HepG2 (cell line): ENCODE results near the gene IGFN1. TPM values are rescaled to one million over a fixed set of nuclear protein-coding genes. Genes with fewer than 3 reads are reported as not detected.

ENCODE experiments used
- ARNTL ChIP-seq: sonication (generic); formaldehyde crosslinking; IDR thresholded peaks from 2 replicates; pipeline ENCODE4 v1.4.0; 2020; ENCODE audit warnings: mild to moderate bottlenecking, missing genetic modification reagents
- FOXA3 ChIP-seq: IDR thresholded peaks from 2 replicates; pipeline ENCODE4 v1.6.1; 2016; ENCODE audit warnings: missing genetic modification reagents, missing compliant biosample characterization
- IRX3 ChIP-seq: sonication (generic); formaldehyde crosslinking; IDR thresholded peaks from 2 replicates; pipeline ENCODE4 v1.8.1; 2023; ENCODE audit warnings: mild to moderate bottlenecking, low read depth, missing genetic modification reagents, borderline replicate concordance
- KLF11 ChIP-seq: IDR thresholded peaks from 2 replicates; pipeline ENCODE4 v1.6.1; 2016; ENCODE audit warnings: missing compliant biosample characterization
- SKI ChIP-seq: fragments of 450-650 bp; IDR thresholded peaks from one replicate; pipeline ENCODE4 v1.6.1; 2018; ENCODE audit warnings: mild to moderate bottlenecking; ENCODE audit not compliant: partially characterized antibody
- SYNCRIP ChIP-seq: fragments of 200-400 bp; formaldehyde crosslinking; IDR thresholded peaks from 2 replicates; pipeline ENCODE4 v1.6.1; 2018; ENCODE audit warnings: mild to moderate bottlenecking, low read depth, low read length; ENCODE audit not compliant: insufficient read depth
- TBP ChIP-seq: sonication (generic); formaldehyde crosslinking; IDR thresholded peaks from 2 replicates; pipeline ENCODE4 v1.5.0; 2020; ENCODE audit warnings: missing genetic modification reagents
- TEAD2 ChIP-seq: sonication (generic); formaldehyde crosslinking; IDR thresholded peaks from 2 replicates; pipeline ENCODE4 v1.9.0; 2021; ENCODE audit warnings: missing genetic modification reagents
- ZNF296 ChIP-seq: sonication (generic); formaldehyde crosslinking; conservative IDR thresholded peaks from 2 replicates; pipeline ENCODE4 v1.5.0; 2020; ENCODE audit warnings: mild to moderate bottlenecking, missing genetic modification reagents
- polyA plus RNA-seq, 8 experiments: library from polyadenylated mRNA; depleted of rRNA in 3 of 8; stranded (reverse) in 7 of 8; unstranded in 1 of 8; fragments of >200 nt; fragmentation: Illumina TruSeq in 4 of 8; extraction: Trizol in 4 of 8; gene quantifications; 2 replicates each; pipeline versions ENCODE4 v1.2.1 to v1.2.3, GENCODE V29; 2011 to 2016; ENCODE audit warnings: low read depth in 4 of 8, missing spikeins in 1 of 8, mixed read lengths in 1 of 8; ENCODE audit not compliant: insufficient read depth in 1 of 8
- total RNA-seq, 5 experiments: library from RNA; depleted of rRNA; stranded (reverse); fragments of >200 nt; fragmentation: Illumina TruSeq; extraction: Trizol; gene quantifications; 2 replicates each; pipeline ENCODE4 v1.2.3, GENCODE V29; 2016; ENCODE audit warnings: low read depth in 1 of 5
- TF ChIP-seq, protein P1 (sequence below): sonication (generic); formaldehyde crosslinking; IDR thresholded peaks from 2 replicates; pipeline ENCODE4 v1.5.0; 2020; ENCODE audit warnings: mild to moderate bottlenecking, missing genetic modification reagents
- TF ChIP-seq, protein P2 (sequence below): sonication (generic); formaldehyde crosslinking; IDR thresholded peaks from 2 replicates; pipeline ENCODE4 v1.5.0; 2020; ENCODE audit warnings: missing genetic modification reagents, mild to moderate bottlenecking, borderline replicate concordance
- TF ChIP-seq, protein P3 (sequence below): IDR thresholded peaks from 2 replicates; pipeline ENCODE4 v1.6.1; 2016; ENCODE audit warnings: missing compliant biosample characterization, missing genetic modification reagents, borderline replicate concordance
- TF ChIP-seq, protein P4 (sequence below), 2 experiments: sonication (generic) in 1 of 2; formaldehyde crosslinking in 1 of 2; IDR thresholded peaks; 2 replicates each; pipeline versions ENCODE4 v1.4.0 to v1.6.1; 2018 to 2020; ENCODE audit warnings: missing genetic modification reagents in 2 of 2, borderline replicate concordance in 1 of 2, low read depth in 1 of 2, mild to moderate bottlenecking in 1 of 2, missing biosample characterization in 1 of 2
- TF ChIP-seq, protein P5 (sequence below): sonication (generic); formaldehyde crosslinking; IDR thresholded peaks from 2 replicates; pipeline ENCODE4 v1.4.0; 2020; ENCODE audit warnings: mild to moderate bottlenecking, low read depth, missing genetic modification reagents
- TF ChIP-seq, protein P6 (sequence below): sonication (generic); formaldehyde crosslinking; IDR thresholded peaks from 2 replicates; pipeline ENCODE4 v1.5.1; 2020; ENCODE audit warnings: mild to moderate bottlenecking, missing genetic modification reagents, borderline replicate concordance
- TF ChIP-seq, protein P7 (sequence below): sonication (generic); formaldehyde crosslinking; IDR thresholded peaks from 2 replicates; pipeline ENCODE4 v1.4.0; 2020; ENCODE audit warnings: missing genetic modification reagents

The IGFN1 gene
- total and polyA plus RNA-seq, 2 of the 13 experiments (the other 11 are each of a cell fraction or from before 2014, with no cell fraction given), result 0.04 to 0.05 TPM

DNA sequence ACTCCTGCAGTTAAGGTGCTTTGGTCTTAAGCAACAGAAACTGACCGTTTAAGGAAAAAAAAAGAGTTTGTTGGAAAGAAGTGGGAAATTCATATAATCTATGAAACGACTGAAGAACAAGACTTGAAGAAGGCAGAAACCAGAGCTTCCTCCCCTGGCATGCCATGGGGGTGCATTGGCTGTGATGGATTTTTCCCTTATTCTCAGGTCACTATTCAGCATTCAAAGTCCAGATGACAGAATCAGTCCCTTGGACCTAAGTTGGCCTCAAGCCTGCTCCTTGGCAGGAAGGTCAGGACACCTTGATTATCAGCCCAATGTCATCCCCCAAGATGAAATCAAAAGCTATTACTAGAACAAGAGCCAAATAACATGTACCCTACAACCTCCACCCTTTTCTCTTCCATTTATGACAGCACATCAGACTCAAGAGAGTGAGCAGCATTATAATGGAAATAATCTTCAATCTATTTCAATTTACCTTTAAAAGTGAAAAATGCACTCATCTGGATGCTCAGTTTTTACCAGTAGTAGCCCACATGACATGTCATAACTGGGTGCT lies 20.6 kb upstream of the IGFN1 start (continued):
- TF ChIP-seq, protein P1, sequence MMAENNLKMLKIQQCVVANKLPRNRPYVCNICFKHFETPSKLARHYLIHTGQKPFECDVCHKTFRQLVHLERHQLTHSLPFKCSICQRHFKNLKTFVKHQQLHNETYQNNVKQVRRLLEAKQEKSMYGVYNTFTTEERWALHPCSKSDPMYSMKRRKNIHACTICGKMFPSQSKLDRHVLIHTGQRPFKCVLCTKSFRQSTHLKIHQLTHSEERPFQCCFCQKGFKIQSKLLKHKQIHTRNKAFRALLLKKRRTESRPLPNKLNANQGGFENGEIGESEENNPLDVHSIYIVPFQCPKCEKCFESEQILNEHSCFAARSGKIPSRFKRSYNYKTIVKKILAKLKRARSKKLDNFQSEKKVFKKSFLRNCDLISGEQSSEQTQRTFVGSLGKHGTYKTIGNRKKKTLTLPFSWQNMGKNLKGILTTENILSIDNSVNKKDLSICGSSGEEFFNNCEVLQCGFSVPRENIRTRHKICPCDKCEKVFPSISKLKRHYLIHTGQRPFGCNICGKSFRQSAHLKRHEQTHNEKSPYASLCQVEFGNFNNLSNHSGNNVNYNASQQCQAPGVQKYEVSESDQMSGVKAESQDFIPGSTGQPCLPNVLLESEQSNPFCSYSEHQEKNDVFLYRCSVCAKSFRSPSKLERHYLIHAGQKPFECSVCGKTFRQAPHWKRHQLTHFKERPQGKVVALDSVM (CRISPR knock-in tag), result peak; percentile 6; the same call in 1 of the 2 replicates
- no peak for TF ChIP-seq SYNCRIP
- TF ChIP-seq, protein P2, sequence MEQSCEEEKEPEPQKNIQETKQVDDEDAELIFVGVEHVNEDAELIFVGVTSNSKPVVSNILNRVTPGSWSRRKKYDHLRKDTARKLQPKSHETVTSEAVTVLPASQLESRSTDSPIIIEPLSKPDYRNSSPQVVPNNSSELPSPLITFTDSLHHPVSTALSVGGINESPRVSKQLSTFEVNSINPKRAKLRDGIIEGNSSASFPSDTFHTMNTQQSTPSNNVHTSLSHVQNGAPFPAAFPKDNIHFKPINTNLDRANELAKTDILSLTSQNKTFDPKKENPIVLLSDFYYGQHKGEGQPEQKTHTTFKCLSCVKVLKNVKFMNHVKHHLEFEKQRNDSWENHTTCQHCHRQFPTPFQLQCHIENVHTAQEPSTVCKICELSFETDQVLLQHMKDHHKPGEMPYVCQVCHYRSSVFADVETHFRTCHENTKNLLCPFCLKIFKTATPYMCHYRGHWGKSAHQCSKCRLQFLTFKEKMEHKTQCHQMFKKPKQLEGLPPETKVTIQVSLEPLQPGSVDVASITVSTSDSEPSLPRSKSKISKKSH (CRISPR knock-in tag), result no peak
- TF ChIP-seq IRX3, result no peak
- no peak for TF ChIP-seq TEAD2
- TF ChIP-seq KLF11 (CRISPR knock-in tag), result no peak
- TF ChIP-seq, protein P3, sequence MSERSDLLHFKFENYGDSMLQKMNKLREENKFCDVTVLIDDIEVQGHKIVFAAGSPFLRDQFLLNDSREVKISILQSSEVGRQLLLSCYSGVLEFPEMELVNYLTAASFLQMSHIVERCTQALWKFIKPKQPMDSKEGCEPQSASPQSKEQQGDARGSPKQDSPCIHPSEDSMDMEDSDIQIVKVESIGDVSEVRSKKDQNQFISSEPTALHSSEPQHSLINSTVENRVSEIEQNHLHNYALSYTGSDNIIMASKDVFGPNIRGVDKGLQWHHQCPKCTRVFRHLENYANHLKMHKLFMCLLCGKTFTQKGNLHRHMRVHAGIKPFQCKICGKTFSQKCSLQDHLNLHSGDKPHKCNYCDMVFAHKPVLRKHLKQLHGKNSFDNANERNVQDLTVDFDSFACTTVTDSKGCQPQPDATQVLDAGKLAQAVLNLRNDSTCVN (CRISPR knock-in tag), result no peak
- no peak for TF ChIP-seq TBP
- TF ChIP-seq ZNF296 (CRISPR knock-in tag), result no peak
- TF ChIP-seq ARNTL (CRISPR knock-in tag), result no peak
- TF ChIP-seq SKI, result no peak
- no peak for TF ChIP-seq FOXA3 (CRISPR knock-in tag)
- TF ChIP-seq, protein P4, sequence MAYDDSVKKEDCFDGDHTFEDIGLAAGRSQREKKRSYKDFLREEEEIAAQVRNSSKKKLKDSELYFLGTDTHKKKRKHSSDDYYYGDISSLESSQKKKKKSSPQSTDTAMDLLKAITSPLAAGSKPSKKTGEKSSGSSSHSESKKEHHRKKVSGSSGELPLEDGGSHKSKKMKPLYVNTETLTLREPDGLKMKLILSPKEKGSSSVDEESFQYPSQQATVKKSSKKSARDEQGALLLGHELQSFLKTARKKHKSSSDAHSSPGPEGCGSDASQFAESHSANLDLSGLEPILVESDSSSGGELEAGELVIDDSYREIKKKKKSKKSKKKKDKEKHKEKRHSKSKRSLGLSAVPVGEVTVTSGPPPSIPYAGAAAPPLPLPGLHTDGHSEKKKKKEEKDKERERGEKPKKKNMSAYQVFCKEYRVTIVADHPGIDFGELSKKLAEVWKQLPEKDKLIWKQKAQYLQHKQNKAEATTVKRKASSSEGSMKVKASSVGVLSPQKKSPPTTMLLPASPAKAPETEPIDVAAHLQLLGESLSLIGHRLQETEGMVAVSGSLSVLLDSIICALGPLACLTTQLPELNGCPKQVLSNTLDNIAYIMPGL (CRISPR knock-in tag; IDR thresholded peaks at IDR 0.05; ENCODE audit: borderline replicate concordance in 1 of 2, low read depth in 1 of 2), result 0 out of 4 replicates have a peak, but pooled peaks of 1 of the 2 experiments have one; percentile 7
- TF ChIP-seq, protein P5, sequence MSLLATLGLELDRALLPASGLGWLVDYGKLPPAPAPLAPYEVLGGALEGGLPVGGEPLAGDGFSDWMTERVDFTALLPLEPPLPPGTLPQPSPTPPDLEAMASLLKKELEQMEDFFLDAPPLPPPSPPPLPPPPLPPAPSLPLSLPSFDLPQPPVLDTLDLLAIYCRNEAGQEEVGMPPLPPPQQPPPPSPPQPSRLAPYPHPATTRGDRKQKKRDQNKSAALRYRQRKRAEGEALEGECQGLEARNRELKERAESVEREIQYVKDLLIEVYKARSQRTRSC (CRISPR knock-in tag), result no peak
- TF ChIP-seq, protein P6, sequence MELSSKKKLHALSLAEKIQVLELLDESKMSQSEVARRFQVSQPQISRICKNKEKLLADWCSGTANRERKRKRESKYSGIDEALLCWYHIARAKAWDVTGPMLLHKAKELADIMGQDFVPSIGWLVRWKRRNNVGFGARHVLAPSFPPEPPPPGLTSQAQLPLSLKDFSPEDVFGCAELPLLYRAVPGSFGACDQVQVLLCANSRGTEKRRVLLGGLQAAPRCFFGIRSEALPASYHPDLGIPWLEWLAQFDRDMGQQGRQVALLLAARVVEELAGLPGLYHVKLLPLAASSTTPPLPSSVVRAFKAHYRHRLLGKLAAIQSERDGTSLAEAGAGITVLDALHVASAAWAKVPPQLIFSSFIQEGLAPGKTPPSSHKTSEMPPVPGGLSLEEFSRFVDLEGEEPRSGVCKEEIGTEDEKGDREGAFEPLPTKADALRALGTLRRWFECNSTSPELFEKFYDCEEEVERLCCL (CRISPR knock-in tag), result no peak
- TF ChIP-seq, protein P7, sequence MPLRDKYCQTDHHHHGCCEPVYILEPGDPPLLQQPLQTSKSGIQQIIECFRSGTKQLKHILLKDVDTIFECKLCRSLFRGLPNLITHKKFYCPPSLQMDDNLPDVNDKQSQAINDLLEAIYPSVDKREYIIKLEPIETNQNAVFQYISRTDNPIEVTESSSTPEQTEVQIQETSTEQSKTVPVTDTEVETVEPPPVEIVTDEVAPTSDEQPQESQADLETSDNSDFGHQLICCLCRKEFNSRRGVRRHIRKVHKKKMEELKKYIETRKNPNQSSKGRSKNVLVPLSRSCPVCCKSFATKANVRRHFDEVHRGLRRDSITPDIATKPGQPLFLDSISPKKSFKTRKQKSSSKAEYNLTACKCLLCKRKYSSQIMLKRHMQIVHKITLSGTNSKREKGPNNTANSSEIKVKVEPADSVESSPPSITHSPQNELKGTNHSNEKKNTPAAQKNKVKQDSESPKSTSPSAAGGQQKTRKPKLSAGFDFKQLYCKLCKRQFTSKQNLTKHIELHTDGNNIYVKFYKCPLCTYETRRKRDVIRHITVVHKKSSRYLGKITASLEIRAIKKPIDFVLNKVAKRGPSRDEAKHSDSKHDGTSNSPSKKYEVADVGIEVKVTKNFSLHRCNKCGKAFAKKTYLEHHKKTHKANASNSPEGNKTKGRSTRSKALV, result peak; percentile 7; the same call in 1 of the 2 replicates
